ENCODE data around the gene HDGFL2. TPM values are rescaled to one million over a fixed set of nuclear protein-coding genes. Genes with fewer than 3 reads are reported as not detected.

Gene HDGFL2
- total and polyA plus RNA-seq, 5 donors from 2014 or later = 11.5 to 32.7 (median 12.2) TPM

GRCh38 chr19:4517451-4518057 lies 45.5 kb downstream of the HDGFL2 start:
- Histone ChIP-seq H3K27me3 (ENCODE audit: control insufficient read depth, insufficient read depth, low read length) (no peaks in the 10 kb centered on the region), H3K4me1 (ENCODE audit: control insufficient read depth, insufficient read depth, low read length, poor library complexity, severe bottlenecking) (no peaks in the 10 kb centered on the region), H3K4me3 (ENCODE audit: low read depth, low read length) (no peak overlapping the region), H3K9me3 (ENCODE audit: control insufficient read depth in 2 of 2, low read length in 2 of 2) (no peaks in the 10 kb centered on the region), H3K36me3 (ENCODE audit: control insufficient read depth, insufficient read depth, low read length) (no peaks in the 10 kb centered on the region), H3K27ac (ENCODE audit: insufficient read depth, low read length, poor library complexity, severe bottlenecking) (no peak overlapping the region)
- no peak for DNase-seq
- Mint-ChIP-seq H3K4me1 (no peaks in the 10 kb centered on the region), H3K27ac (no peak overlapping the region), H3K36me3 (no peaks in the 10 kb centered on the region), H3K4me3 (no peak overlapping the region), H3K27me3 (peaks cover 23% of the 10 kb centered on the region), H3K9me3 (peaks cover 0 to 1% (median 0%) of the 10 kb centered on the region in 7 donors)
- no peak for ATAC-seq (ENCODE audit: low read depth in 2 of 2)

GRCh38 chr19:4518345-4519171 lies 46.5 kb downstream of the HDGFL2 start, which contains the start of gene PLIN4:
PLIN4 (minus strand) TSS chr19:4518486; CDS start chr19:4518272, 214 bp downstream.
- peaks cover 0 to 1% (median 0%) of the 10 kb centered on the region in 7 donors for H3K9me3 Mint-ChIP-seq
- no peaks in the 10 kb centered on the region for H3K4me1 Mint-ChIP-seq
- no peak for ATAC-seq (ENCODE audit: low read depth in 2 of 2)
- H3K9me3 ChIP-seq (ENCODE audit: control insufficient read depth in 2 of 2, low read length in 2 of 2) = no peaks in the 10 kb centered on the region
- H3K27ac ChIP-seq (ENCODE audit: insufficient read depth, low read length, poor library complexity, severe bottlenecking) = no peak within 1 kb of the TSS
- H3K36me3 Mint-ChIP-seq = no peaks in the 10 kb centered on the region
- H3K27me3 ChIP-seq (ENCODE audit: control insufficient read depth, insufficient read depth, low read length) = no peaks in the 10 kb centered on the region
- H3K36me3 ChIP-seq (ENCODE audit: control insufficient read depth, insufficient read depth, low read length) = no peaks in the 10 kb centered on the region
- H3K27ac Mint-ChIP-seq = peak within 1 kb of the TSS in 1 of 3 donors; percentile 91
- DNase-seq = no peak
- no peak within 1 kb of the TSS for H3K4me3 ChIP-seq (ENCODE audit: low read depth, low read length)
- peaks cover 23% of the 10 kb centered on the region for H3K27me3 Mint-ChIP-seq
- no peak within 1 kb of the TSS for H3K4me3 Mint-ChIP-seq
- no peaks in the 10 kb centered on the region for H3K4me1 ChIP-seq (ENCODE audit: control insufficient read depth, insufficient read depth, low read length, poor library complexity, severe bottlenecking)

GRCh38 chr19:4519172-4519496 lies 47.0 kb downstream of the HDGFL2 start:
- Histone ChIP-seq H3K4me3 (ENCODE audit: low read depth, low read length) (no peak overlapping the region), H3K27ac (ENCODE audit: insufficient read depth, low read length, poor library complexity, severe bottlenecking) (no peak overlapping the region), H3K4me1 (ENCODE audit: control insufficient read depth, insufficient read depth, low read length, poor library complexity, severe bottlenecking) (no peaks in the 10 kb centered on the region), H3K36me3 (ENCODE audit: control insufficient read depth, insufficient read depth, low read length) (no peaks in the 10 kb centered on the region), H3K27me3 (ENCODE audit: control insufficient read depth, insufficient read depth, low read length) (no peaks in the 10 kb centered on the region), H3K9me3 (ENCODE audit: control insufficient read depth in 2 of 2, low read length in 2 of 2) (no peaks in the 10 kb centered on the region)
- H3K9me3 Mint-ChIP-seq = peaks cover 0 to 1% (median 0%) of the 10 kb centered on the region in 7 donors
- ATAC-seq (ENCODE audit: low read depth in 2 of 2) (no peak), DNase-seq (no peak)
- H3K27ac Mint-ChIP-seq = no peak overlapping the region
- H3K4me1 Mint-ChIP-seq = no peaks in the 10 kb centered on the region
- peaks cover 23% of the 10 kb centered on the region for H3K27me3 Mint-ChIP-seq
- H3K4me3 Mint-ChIP-seq = no peak overlapping the region
- H3K36me3 Mint-ChIP-seq = no peaks in the 10 kb centered on the region

- H3K9me3 ChIP-seq (ENCODE audit: control insufficient read depth in 2 of 2, low read length in 2 of 2) = no peaks in the 10 kb centered on the region
- Mint-ChIP-seq H3K27ac (peak overlapping the region in 1 of 3 donors; percentile 76), H3K9me3 (peaks cover 0 to 1% (median 0%) of the 10 kb centered on the region in 7 donors), H3K4me1 (no peaks in the 10 kb centered on the region), H3K4me3 (no peak overlapping the region), H3K27me3 (peaks cover 23% of the 10 kb centered on the region), H3K36me3 (no peaks in the 10 kb centered on the region)
- no peak for DNase-seq
- no peaks in the 10 kb centered on the region for H3K27me3 ChIP-seq (ENCODE audit: control insufficient read depth, insufficient read depth, low read length)
- ATAC-seq (ENCODE audit: low read depth in 2 of 2) = peak in 1 of 2 donors; percentile 18
- H3K36me3 ChIP-seq (ENCODE audit: control insufficient read depth, insufficient read depth, low read length) = no peaks in the 10 kb centered on the region
- H3K4me1 ChIP-seq (ENCODE audit: control insufficient read depth, insufficient read depth, low read length, poor library complexity, severe bottlenecking) = no peaks in the 10 kb centered on the region
- no peak overlapping the region for H3K4me3 ChIP-seq (ENCODE audit: low read depth, low read length)
- H3K27ac ChIP-seq (ENCODE audit: insufficient read depth, low read length, poor library complexity, severe bottlenecking) = no peak overlapping the region
Observed at GRCh38 chr19:4519521-4520277, 47.6 kb downstream of the HDGFL2 start.

- no peak for DNase-seq
- Mint-ChIP-seq H3K36me3 (no peaks in the 10 kb centered on the region), H3K4me3 (peak overlapping the region in 1 of 4 donors; percentile 27), H3K27me3 (peaks cover 18% of the 10 kb centered on the region), H3K9me3 (peaks cover 0 to 1% (median 0%) of the 10 kb centered on the region in 7 donors), H3K27ac (peak overlapping the region in 1 of 3 donors; percentile 55), H3K4me1 (no peaks in the 10 kb centered on the region)
- no peaks in the 10 kb centered on the region for H3K4me1 ChIP-seq (ENCODE audit: control insufficient read depth, insufficient read depth, low read length, poor library complexity, severe bottlenecking)
- no peaks in the 10 kb centered on the region for H3K27me3 ChIP-seq (ENCODE audit: control insufficient read depth, insufficient read depth, low read length)
- H3K9me3 ChIP-seq (ENCODE audit: control insufficient read depth in 2 of 2, low read length in 2 of 2) = no peaks in the 10 kb centered on the region
- no peak for ATAC-seq (ENCODE audit: low read depth in 2 of 2)
- no peaks in the 10 kb centered on the region for H3K36me3 ChIP-seq (ENCODE audit: control insufficient read depth, insufficient read depth, low read length)
- H3K4me3 ChIP-seq (ENCODE audit: low read depth, low read length) = no peak overlapping the region
- H3K27ac ChIP-seq (ENCODE audit: insufficient read depth, low read length, poor library complexity, severe bottlenecking) = no peak overlapping the region
Observed at GRCh38 chr19:4521170-4521887, 49.2 kb downstream of the HDGFL2 start.

DNA sequence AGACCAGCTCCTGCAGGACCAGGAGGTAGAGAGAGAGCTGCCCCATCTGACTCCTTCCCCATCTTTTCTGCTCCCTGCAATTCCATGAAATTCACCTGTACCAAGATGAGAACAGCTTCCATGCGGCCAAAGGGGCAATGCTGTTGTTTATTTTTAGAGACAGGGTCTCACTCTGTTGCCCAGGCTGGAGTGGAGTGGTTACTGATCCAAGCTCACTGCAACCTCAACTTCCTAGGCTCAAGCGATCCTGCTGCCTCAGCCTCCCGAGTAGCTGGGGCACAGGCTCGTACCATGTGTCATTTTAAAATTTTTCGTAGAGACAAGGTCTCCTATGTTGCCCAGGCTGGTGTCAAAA lies 49.8 kb downstream of the HDGFL2 start:
- H3K9me3 ChIP-seq (ENCODE audit: control insufficient read depth in 2 of 2, low read length in 2 of 2) = no peaks in the 10 kb centered on the region
- no peaks in the 10 kb centered on the region for H3K27me3 ChIP-seq (ENCODE audit: control insufficient read depth, insufficient read depth, low read length)
- no peaks in the 10 kb centered on the region for H3K36me3 ChIP-seq (ENCODE audit: control insufficient read depth, insufficient read depth, low read length)
- H3K27me3 Mint-ChIP-seq = peaks cover 18% of the 10 kb centered on the region
- no peak overlapping the region for H3K27ac ChIP-seq (ENCODE audit: insufficient read depth, low read length, poor library complexity, severe bottlenecking)
- ATAC-seq (ENCODE audit: low read depth in 2 of 2) (no peak), DNase-seq (no peak)
- peaks cover 0 to 1% (median 0%) of the 10 kb centered on the region in 7 donors for H3K9me3 Mint-ChIP-seq
- no peak overlapping the region for H3K4me3 ChIP-seq (ENCODE audit: low read depth, low read length)
- no peaks in the 10 kb centered on the region for H3K36me3 Mint-ChIP-seq
- H3K4me1 ChIP-seq (ENCODE audit: control insufficient read depth, insufficient read depth, low read length, poor library complexity, severe bottlenecking) = no peaks in the 10 kb centered on the region
- no peak overlapping the region for H3K27ac Mint-ChIP-seq
- H3K4me1 Mint-ChIP-seq = no peaks in the 10 kb centered on the region
- H3K4me3 Mint-ChIP-seq = no peak overlapping the region

- Histone ChIP-seq H3K27me3 (ENCODE audit: control insufficient read depth, insufficient read depth, low read length) (no peaks in the 10 kb centered on the region), H3K4me3 (ENCODE audit: low read depth, low read length) (no peak overlapping the region), H3K9me3 (ENCODE audit: control insufficient read depth in 2 of 2, low read length in 2 of 2) (no peaks in the 10 kb centered on the region), H3K4me1 (ENCODE audit: control insufficient read depth, insufficient read depth, low read length, poor library complexity, severe bottlenecking) (no peaks in the 10 kb centered on the region), H3K27ac (ENCODE audit: insufficient read depth, low read length, poor library complexity, severe bottlenecking) (no peak overlapping the region), H3K36me3 (ENCODE audit: control insufficient read depth, insufficient read depth, low read length) (no peaks in the 10 kb centered on the region)
- Mint-ChIP-seq H3K36me3 (no peaks in the 10 kb centered on the region), H3K27ac (no peak overlapping the region), H3K9me3 (peaks cover 0 to 1% (median 0%) of the 10 kb centered on the region in 7 donors), H3K27me3 (peaks cover 18% of the 10 kb centered on the region), H3K4me3 (no peak overlapping the region), H3K4me1 (no peaks in the 10 kb centered on the region)
- no peak for DNase-seq
- no peak for ATAC-seq (ENCODE audit: low read depth in 2 of 2)
Observed at GRCh38 chr19:4522291-4523002, 50.4 kb downstream of the HDGFL2 start.

Data from CD4-positive, CD25-positive, alpha-beta regulatory T cell (primary cell).